Breast epithelium (tissue), 3 donors: ENCODE results near the gene KLF15.

Source experiments
- CTCF ChIP-seq, 3 donors: fragments of 450-650 bp; IDR thresholded peaks; one replicate each; pipeline ENCODE4 v1.5.1; 2016 to 2017; ENCODE audit warnings: antibody characterized with exemption in 3 of 3, mild to moderate bottlenecking in 3 of 3, moderate library complexity in 3 of 3
- POLR2A ChIP-seq: fragments of 450-650 bp; IDR thresholded peaks from one replicate; pipeline ENCODE4 v1.6.1; 2016; ENCODE audit warnings: antibody characterized with exemption, mild to moderate bottlenecking, moderate library complexity

- no peak for TF ChIP-seq CTCF (IDR thresholded peaks at IDR 0.05)
- no peak for TF ChIP-seq POLR2A
Observed at GRCh38 chr3:126370055-126370454, 12.8 kb upstream of the KLF15 start.
